Body of pancreas (tissue), 4 donors: Measurements from ENCODE around the gene EFCAB6. TPM values are rescaled to one million over a fixed set of nuclear protein-coding genes. Genes with fewer than 3 reads are reported as not detected.

ENCODE experiments used
- ATAC-seq: fragments of 150-250 bp; one replicate; pipeline ENCODE4 v1.9.1; 2016
- DNase-seq, 4 donors: peaks; one replicate each; pipeline ENCODE4 v3.0.0-alpha.2; 2019
- H3K27ac ChIP-seq, 4 donors: fragments of 200-600 bp; sonication (generic); 1 replicate in 3 of 4; 2 replicates in 1 of 4; pipeline versions ENCODE4 v1.5.1 to v1.6.1; 2016 to 2019; ENCODE audit warnings: mild to moderate bottlenecking in 1 of 4, mixed read lengths in 1 of 4, moderate library complexity in 1 of 4
- H3K27me3 ChIP-seq, 2 donors: fragments of 200-600 bp; sonication (generic); one replicate each; pipeline ENCODE4 v1.6.0; 2016; ENCODE audit warnings: mild to moderate bottlenecking in 1 of 2
- H3K36me3 ChIP-seq, 2 donors: fragments of 200-600 bp; sonication (generic); replicated peaks in 1 of 2; 2 replicates each; pipeline ENCODE4 v1.5.1; 2016; ENCODE audit warnings: low read depth in 2 of 2; ENCODE audit not compliant: insufficient read depth in 1 of 2
- H3K4me1 ChIP-seq: fragments of 200-600 bp; sonication (generic); one replicate; pipeline ENCODE4 v1.6.0; 2016
- H3K4me3 ChIP-seq, 2 donors: fragments of 200-600 bp; sonication (generic); 1 replicate in 1 of 2; 2 replicates in 1 of 2; pipeline ENCODE4 v1.5.1; 2016 to 2019
- H3K9me3 ChIP-seq, 3 donors: fragments of 200-600 bp; sonication (generic); 1 replicate in 2 of 3; 2 replicates in 1 of 3; pipeline ENCODE4 v1.5.1; 2016
- POLR2A ChIP-seq, 3 donors: fragments of 450-650 bp; IDR thresholded peaks; one replicate each; pipeline ENCODE4 v1.6.1; 2016; ENCODE audit warnings: antibody characterized with exemption in 3 of 3, mild to moderate bottlenecking in 2 of 3
- WGBS, 2 donors: methylation state at CpG; one replicate each; pipeline ENCODE4 v1.1.5; 2017; 5-methylcytosine and 5-hydroxymethylcytosine counted together
- intact Hi-C: fragments of 100-400 bp; cut with DNase I; formaldehyde crosslinking; loops from one replicate; pipeline ENCODE4 v1.15.1; 2023
- total RNA-seq, 2 donors: library from RNA; depleted of rRNA; stranded (reverse); fragments of >200 nt; gene quantifications; one replicate each; pipeline ENCODE4 v1.1.0, GENCODE V29; 2016
- TF ChIP-seq, protein P1 (sequence below), 7 experiments: fragments of 450-650 bp in 4 of 7; fragments of 200-600 bp in 3 of 7; sonication (generic) in 3 of 7; IDR thresholded peaks; one replicate each; pipeline ENCODE4 v1.5.1; 2016 to 2019; ENCODE audit warnings: antibody characterized with exemption in 7 of 7

Gene EFCAB6
- total RNA-seq, 2 donors from 2014 or later, result 4.0 to 4.4 TPM

DNA sequence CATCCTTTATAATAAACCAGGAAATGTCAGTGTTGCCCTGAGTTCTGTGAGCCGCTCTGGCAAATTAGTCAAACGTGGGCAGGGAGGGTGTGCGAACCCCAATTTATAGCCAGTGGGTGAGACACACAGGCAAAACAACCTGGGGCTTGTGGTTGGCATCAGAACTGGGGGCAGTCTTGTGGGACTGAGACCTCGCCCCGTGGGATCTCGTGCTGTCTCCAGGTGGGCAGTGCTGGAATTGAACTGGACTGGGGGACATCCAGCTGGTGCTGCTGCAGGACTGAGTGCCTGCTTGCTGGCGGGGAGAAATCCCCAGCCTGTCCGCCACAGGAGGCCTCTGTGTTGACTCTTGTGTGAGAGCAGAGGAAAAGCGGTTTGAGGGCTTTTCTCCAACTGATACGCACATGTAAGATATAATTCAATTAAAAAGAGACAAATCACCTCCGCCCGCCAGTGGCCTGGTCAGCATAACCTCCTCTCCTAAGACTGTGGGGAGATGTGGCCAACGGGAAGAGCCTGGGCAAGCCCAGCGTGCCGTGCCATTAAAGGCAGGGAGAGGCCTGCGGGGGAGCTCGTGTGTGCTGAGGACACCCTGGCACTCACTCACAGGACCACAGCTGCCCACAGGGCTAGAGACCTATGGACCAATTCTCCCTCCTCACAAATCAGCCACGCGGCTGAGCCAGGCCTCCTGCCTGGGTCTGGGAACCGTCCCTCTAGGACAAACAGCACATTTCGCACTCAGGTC, 31.9 kb upstream of the EFCAB6 start:
- no peaks in the 10 kb centered on the region for H3K27me3 ChIP-seq
- H3K4me3 ChIP-seq, result no peak overlapping the region
- H3K9me3 ChIP-seq, result no peaks in the 10 kb centered on the region
- ATAC-seq, result no peak
- DNase-seq, result no peak
- TF ChIP-seq, protein P1, sequence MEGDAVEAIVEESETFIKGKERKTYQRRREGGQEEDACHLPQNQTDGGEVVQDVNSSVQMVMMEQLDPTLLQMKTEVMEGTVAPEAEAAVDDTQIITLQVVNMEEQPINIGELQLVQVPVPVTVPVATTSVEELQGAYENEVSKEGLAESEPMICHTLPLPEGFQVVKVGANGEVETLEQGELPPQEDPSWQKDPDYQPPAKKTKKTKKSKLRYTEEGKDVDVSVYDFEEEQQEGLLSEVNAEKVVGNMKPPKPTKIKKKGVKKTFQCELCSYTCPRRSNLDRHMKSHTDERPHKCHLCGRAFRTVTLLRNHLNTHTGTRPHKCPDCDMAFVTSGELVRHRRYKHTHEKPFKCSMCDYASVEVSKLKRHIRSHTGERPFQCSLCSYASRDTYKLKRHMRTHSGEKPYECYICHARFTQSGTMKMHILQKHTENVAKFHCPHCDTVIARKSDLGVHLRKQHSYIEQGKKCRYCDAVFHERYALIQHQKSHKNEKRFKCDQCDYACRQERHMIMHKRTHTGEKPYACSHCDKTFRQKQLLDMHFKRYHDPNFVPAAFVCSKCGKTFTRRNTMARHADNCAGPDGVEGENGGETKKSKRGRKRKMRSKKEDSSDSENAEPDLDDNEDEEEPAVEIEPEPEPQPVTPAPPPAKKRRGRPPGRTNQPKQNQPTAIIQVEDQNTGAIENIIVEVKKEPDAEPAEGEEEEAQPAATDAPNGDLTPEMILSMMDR (IDR thresholded peaks at IDR 0.05), result no peak
- TF ChIP-seq POLR2A (IDR thresholded peaks at IDR 0.05), result no peak
- peaks cover 6% of the 10 kb centered on the region for H3K4me1 ChIP-seq
- H3K36me3 ChIP-seq, result no peaks in the 10 kb centered on the region
- 67 to 80% methylated on average over 17 to 20 of the region's 21 CpGs for WGBS, 2 donors
- H3K27ac ChIP-seq, result no peak overlapping the region
- intact Hi-C loops, result no loop called here

GRCh38 chr22:43841742-43842141, 29.6 kb upstream of the EFCAB6 start:
- no peaks in the 10 kb centered on the region for H3K9me3 ChIP-seq
- no peak overlapping the region for H3K4me3 ChIP-seq
- H3K27me3 ChIP-seq, result no peaks in the 10 kb centered on the region
- no peaks in the 10 kb centered on the region for H3K36me3 ChIP-seq
- no peak overlapping the region for H3K27ac ChIP-seq
- no peak for TF ChIP-seq POLR2A (IDR thresholded peaks at IDR 0.05)
- TF ChIP-seq, protein P1 (IDR thresholded peaks at IDR 0.05), result no peak
- DNase-seq, result no peak
- intact Hi-C loops, result no loop called here
- no peak for ATAC-seq
- 73 to 81% methylated on average over 3 to 21 of the region's 21 CpGs for WGBS, 2 donors
- no peaks in the 10 kb centered on the region for H3K4me1 ChIP-seq

DNA sequence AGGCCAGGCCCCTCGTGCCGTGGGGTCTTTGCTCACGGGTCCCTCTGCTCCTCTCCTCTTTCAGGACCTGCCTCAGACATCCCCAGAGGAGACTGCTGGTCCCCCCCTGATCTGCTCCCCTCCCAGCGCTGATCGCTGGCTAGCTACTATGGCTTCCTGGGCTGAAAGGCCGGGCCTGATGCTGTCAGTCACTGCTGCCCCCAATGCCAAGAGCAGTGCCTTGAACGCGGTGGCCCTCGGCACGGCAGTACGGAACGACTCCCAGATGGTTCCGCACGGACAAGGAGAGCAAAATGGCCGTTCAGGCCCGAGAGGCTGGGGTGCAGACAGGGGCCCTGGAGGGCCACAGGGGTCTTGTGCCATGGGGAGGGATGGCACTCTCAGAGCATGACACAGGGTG, 28.7 kb upstream of the EFCAB6 start:
- TF ChIP-seq POLR2A (IDR thresholded peaks at IDR 0.05), result no peak
- TF ChIP-seq, protein P1 (IDR thresholded peaks at IDR 0.05), result no peak
- 66 to 79% methylated on average over 10 to 16 of the region's 16 CpGs for WGBS, 2 donors
- ATAC-seq (no peak), DNase-seq (no peak)
- H3K4me1 ChIP-seq, result no peaks in the 10 kb centered on the region
- intact Hi-C loops, result no loop called here
- no peak overlapping the region for H3K4me3 ChIP-seq
- no peaks in the 10 kb centered on the region for H3K9me3 ChIP-seq
- no peaks in the 10 kb centered on the region for H3K27me3 ChIP-seq
- no peak overlapping the region for H3K27ac ChIP-seq
- H3K36me3 ChIP-seq, result no peaks in the 10 kb centered on the region

DNA sequence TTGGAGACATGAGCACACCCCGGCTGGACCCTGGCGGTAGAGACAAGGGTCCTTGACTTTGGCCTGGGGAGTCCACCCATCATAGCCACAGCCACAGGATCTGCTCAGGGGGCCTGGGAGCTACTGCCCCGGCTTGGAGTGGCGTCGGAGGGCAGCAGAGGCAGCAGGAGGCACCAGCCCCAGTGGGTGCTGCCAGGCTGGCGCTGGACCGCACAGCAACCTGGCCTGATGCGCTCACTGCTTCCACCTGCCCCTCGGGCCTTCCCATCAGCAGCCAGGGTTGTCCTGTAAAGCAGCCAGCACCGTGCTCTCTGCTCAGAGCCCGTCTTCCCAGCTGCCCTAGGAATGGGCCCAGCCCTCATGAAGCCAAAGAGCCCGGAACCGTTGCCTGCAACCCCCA, 28.3 kb upstream of the EFCAB6 start:
- DNase-seq (no peak), ATAC-seq (no peak)
- TF ChIP-seq, protein P1 (IDR thresholded peaks at IDR 0.05), result no peak
- no peak for TF ChIP-seq POLR2A (IDR thresholded peaks at IDR 0.05)
- H3K4me3 ChIP-seq, result no peak overlapping the region
- no peaks in the 10 kb centered on the region for H3K4me1 ChIP-seq
- H3K27me3 ChIP-seq, result no peaks in the 10 kb centered on the region
- 84 to 87% methylated on average over 2 to 13 of the region's 13 CpGs for WGBS, 2 donors
- H3K9me3 ChIP-seq, result no peaks in the 10 kb centered on the region
- H3K27ac ChIP-seq, result no peak overlapping the region
- no peaks in the 10 kb centered on the region for H3K36me3 ChIP-seq
- intact Hi-C loops, result no loop called here

DNA sequence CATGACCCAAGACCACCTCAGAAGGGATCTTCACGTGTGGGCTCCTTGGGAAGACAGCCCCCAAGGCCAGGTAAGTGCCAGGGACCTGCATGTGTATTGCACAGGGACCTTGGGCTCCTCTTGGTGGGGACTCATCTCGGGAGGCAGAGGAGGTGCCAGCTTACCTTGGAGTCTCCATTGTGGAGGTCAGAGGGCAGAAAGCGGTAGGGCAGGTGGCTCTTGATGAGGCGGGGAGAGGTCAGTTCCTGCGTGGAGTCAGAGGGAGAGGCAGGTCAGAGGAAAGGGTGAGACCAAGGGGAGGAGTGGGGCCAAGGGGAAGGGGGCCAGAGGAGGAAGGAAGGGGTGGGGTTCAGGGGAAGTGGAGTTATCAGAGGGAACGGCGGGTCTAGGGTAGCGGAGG, 27.7 kb upstream of the EFCAB6 start:
- TF ChIP-seq, protein P1 (IDR thresholded peaks at IDR 0.05), result no peak
- TF ChIP-seq POLR2A (IDR thresholded peaks at IDR 0.05), result no peak
- no peaks in the 10 kb centered on the region for H3K9me3 ChIP-seq
- no peaks in the 10 kb centered on the region for H3K36me3 ChIP-seq
- H3K27ac ChIP-seq, result no peak overlapping the region
- WGBS, 2 donors, result 47 to 53% methylated on average over 8 of the region's 8 CpGs
- no peaks in the 10 kb centered on the region for H3K4me1 ChIP-seq
- H3K4me3 ChIP-seq, result no peak overlapping the region
- intact Hi-C loops, result no loop called here
- no peak for DNase-seq
- no peak for ATAC-seq
- no peaks in the 10 kb centered on the region for H3K27me3 ChIP-seq
